Ascending aorta (tissue), 2 donors: ENCODE results near the gene GRHL3. TPM values are rescaled to one million over a fixed set of nuclear protein-coding genes. Genes with fewer than 3 reads are reported as not detected.

Experiments used
- DNase-seq, 2 donors: peaks; one replicate each; pipeline ENCODE4 v3.0.0-alpha.2; 2019; ENCODE audit warnings: low spot score in 2 of 2
- H3K27ac ChIP-seq, 2 donors: fragments of 200-600 bp; sonication (generic); one replicate each; pipeline ENCODE4 v1.5.1; 2016 to 2017; ENCODE audit warnings: mild to moderate bottlenecking in 1 of 2
- H3K27me3 ChIP-seq: fragments of 200-600 bp; sonication (generic); one replicate; pipeline ENCODE4 v1.5.1; 2017
- H3K36me3 ChIP-seq, 2 donors: fragments of 200-600 bp; sonication (generic); one replicate each; pipeline ENCODE4 v1.5.1; 2016
- H3K4me1 ChIP-seq, 2 donors: fragments of 200-600 bp; sonication (generic); one replicate each; pipeline ENCODE4 v1.5.1; 2016 to 2017; ENCODE audit warnings: mild to moderate bottlenecking in 1 of 2
- H3K4me3 ChIP-seq, 2 donors: fragments of 200-600 bp; sonication (generic); one replicate each; pipeline ENCODE4 v1.5.1; 2016 to 2017; ENCODE audit warnings: mild to moderate bottlenecking in 1 of 2
- H3K9me3 ChIP-seq, 2 donors: fragments of 200-600 bp; sonication (generic); one replicate each; pipeline ENCODE4 v1.5.1; 2016
- intact Hi-C: fragments of 100-400 bp; cut with DNase I; formaldehyde crosslinking; loops from one replicate; pipeline ENCODE4 v1.15.1; 2023
- total RNA-seq: library from RNA; depleted of rRNA; stranded (reverse); fragments of >200 nt; gene quantifications from one replicate; pipeline ENCODE4 v1.1.0, GENCODE V29; 2016
- TF ChIP-seq, protein P1 (sequence below), 3 experiments: fragments of 200-600 bp in 2 of 3; fragments of 450-650 bp in 1 of 3; sonication (generic) in 2 of 3; IDR thresholded peaks; one replicate each; pipeline ENCODE4 v1.5.1; 2016 to 2019; ENCODE audit warnings: antibody characterized with exemption in 3 of 3, mild to moderate bottlenecking in 1 of 3, moderate library complexity in 1 of 3

The GRHL3 gene
- total RNA-seq, 1 donor from 2014 or later = not detected

DNA sequence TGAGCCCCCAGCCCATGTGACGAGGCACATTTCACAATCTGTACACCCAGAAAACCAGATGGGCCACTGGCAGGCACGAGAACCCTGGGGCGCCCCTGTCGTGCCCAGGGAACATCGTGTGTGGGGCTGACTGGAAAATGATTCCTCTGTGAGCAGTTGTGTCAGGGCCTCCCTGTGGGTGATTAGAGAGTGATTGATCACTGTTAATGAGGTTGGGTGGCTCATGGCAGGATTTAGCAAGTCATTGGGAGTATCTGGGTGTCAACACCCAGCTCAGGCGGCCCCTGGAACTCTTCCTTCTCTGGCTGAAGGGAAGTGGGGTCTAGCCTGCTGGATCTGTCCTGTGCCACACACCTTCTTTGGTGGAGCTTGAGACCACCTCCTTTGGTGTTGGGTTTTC is 5.7 kb downstream of the GRHL3 start:
- Histone ChIP-seq H3K36me3 (no peaks in the 10 kb centered on the region), H3K9me3 (no peaks in the 10 kb centered on the region), H3K27me3 (no peaks in the 10 kb centered on the region), H3K4me1 (peaks cover 5 to 6% of the 10 kb centered on the region in 2 donors), H3K27ac (no peak overlapping the region), H3K4me3 (no peak overlapping the region)
- intact Hi-C loops = no loop called here
- no peak for DNase-seq
- TF ChIP-seq, protein P1, sequence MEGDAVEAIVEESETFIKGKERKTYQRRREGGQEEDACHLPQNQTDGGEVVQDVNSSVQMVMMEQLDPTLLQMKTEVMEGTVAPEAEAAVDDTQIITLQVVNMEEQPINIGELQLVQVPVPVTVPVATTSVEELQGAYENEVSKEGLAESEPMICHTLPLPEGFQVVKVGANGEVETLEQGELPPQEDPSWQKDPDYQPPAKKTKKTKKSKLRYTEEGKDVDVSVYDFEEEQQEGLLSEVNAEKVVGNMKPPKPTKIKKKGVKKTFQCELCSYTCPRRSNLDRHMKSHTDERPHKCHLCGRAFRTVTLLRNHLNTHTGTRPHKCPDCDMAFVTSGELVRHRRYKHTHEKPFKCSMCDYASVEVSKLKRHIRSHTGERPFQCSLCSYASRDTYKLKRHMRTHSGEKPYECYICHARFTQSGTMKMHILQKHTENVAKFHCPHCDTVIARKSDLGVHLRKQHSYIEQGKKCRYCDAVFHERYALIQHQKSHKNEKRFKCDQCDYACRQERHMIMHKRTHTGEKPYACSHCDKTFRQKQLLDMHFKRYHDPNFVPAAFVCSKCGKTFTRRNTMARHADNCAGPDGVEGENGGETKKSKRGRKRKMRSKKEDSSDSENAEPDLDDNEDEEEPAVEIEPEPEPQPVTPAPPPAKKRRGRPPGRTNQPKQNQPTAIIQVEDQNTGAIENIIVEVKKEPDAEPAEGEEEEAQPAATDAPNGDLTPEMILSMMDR (IDR thresholded peaks at IDR 0.05) = no peak

DNA sequence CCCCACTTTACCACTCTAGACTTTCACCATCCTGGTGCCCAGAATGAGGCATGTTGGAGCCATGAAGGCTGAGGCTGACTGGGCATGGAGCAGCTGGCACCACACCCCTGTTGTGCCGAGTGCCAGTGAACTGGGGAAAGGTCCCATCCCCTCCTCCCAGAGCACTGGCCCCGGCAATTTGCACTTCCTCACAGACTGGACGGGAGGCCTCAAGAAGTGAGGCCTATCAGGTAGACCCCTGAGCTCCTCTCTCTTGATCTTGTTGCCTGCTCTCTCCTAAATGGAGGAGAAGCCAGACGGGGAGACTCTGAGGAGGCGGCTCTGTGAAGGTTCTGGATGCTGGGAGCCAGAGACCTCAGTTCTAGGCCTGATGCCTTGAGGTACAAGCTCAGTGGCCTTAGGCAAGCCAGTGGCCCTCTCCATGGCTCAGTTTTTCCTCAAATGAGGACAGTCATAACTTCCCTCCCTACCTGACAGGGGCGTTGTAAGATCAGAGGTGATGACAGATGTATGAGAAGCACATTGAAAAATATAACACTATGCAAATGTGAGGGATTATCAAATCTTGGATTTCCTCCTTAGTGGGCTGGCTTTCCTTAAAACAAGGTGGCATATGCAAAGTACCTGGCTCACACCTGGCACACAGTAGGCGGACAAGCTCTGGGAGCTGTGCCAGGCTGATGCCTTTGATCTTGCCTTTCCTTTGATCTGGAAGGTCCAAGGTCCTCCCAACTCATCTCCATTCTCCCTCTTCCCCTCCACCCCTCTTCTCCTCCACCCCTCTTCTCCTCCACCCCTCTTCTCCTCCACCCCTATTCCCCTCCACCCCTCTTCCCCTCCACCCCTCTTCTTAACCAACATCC is 6.7 kb downstream of the GRHL3 start:
- intact Hi-C loops = no loop called here
- H3K36me3 ChIP-seq = no peaks in the 10 kb centered on the region
- H3K27ac ChIP-seq = no peak overlapping the region
- TF ChIP-seq, protein P1 (IDR thresholded peaks at IDR 0.05) = no peak
- no peaks in the 10 kb centered on the region for H3K9me3 ChIP-seq
- H3K27me3 ChIP-seq = no peaks in the 10 kb centered on the region
- no peak for DNase-seq
- H3K4me3 ChIP-seq = no peak overlapping the region
- peaks cover 5 to 6% of the 10 kb centered on the region in 2 donors for H3K4me1 ChIP-seq

DNA sequence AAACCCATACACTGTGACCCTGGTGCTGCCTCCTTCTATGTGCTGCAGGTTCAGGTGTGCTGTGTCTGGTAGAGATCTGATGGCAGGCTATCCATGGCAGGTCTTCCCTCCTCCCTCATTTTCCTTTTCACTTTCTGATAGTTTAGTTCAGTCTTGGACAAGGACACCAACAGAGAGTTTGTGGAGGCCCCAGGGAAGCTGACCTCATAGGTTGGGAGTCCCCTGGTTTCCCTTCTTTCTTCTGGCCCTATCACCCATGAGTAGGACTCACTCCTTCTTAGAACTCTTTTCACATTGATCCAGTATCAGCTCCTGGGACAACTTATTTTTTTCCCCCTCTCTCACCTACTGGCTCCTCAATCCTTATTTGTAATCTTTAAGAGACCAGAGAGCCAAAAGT is 8.3 kb downstream of the GRHL3 start:
- Histone ChIP-seq H3K27ac (no peak overlapping the region), H3K27me3 (no peaks in the 10 kb centered on the region), H3K4me3 (no peak overlapping the region), H3K9me3 (no peaks in the 10 kb centered on the region), H3K4me1 (no peaks in the 10 kb centered on the region), H3K36me3 (no peaks in the 10 kb centered on the region)
- intact Hi-C loops = no loop called here
- TF ChIP-seq, protein P1 (IDR thresholded peaks at IDR 0.05) = no peak
- DNase-seq = no peak

DNA sequence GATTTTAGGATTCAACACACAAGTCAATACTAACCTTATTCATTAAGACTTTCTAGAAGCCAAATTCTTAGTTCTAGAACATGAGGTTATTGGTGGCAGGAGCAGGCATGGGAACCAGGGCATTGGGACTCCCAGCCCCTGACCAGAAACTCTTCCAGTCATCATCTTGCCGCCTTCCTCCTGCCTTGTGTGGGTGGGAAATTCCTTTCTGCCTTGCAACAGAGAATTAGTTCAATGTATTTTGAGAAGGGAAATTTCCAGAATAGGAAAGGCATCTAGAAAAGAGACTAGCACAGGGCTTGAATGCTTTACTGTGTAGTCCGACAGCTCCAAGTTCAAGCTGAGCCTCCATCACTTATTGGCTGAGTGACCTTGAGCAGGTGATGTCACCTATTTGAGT is 8.7 kb downstream of the GRHL3 start:
- Histone ChIP-seq H3K4me3 (no peak overlapping the region), H3K27me3 (no peaks in the 10 kb centered on the region), H3K9me3 (no peaks in the 10 kb centered on the region), H3K4me1 (no peaks in the 10 kb centered on the region), H3K36me3 (no peaks in the 10 kb centered on the region), H3K27ac (no peak overlapping the region)
- DNase-seq = no peak
- intact Hi-C loops = no loop called here
- TF ChIP-seq, protein P1 (IDR thresholded peaks at IDR 0.05) = no peak

DNA sequence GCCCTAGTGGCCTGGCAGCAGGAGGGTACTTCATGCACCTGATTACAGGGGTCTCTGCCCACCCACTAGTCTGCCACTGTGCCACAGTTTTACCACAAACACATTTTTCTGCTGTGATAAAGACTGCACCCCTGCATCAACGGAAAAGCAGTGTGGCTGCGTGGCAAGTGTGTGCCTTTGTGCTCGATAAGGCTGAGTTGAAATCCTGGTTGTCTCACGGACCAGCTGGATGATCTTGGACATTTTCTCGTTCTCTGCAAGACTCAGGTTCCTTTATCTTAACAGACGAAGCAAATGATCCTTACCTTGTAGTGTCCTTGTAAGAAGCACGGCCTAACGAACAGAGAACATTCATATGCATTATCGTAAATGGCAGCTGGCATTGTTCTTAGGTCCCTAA is 10.2 kb downstream of the GRHL3 start:
- Histone ChIP-seq H3K4me3 (no peak overlapping the region), H3K27ac (no peak overlapping the region), H3K9me3 (no peaks in the 10 kb centered on the region), H3K27me3 (no peaks in the 10 kb centered on the region), H3K36me3 (no peaks in the 10 kb centered on the region), H3K4me1 (no peaks in the 10 kb centered on the region)
- no peak for DNase-seq
- intact Hi-C loops = no loop called here
- TF ChIP-seq, protein P1 (IDR thresholded peaks at IDR 0.05) = no peak
